NCI-H345 (cell line): ENCODE measurements around the gene CYP2W1.

Experiments
- DNase-seq: peaks from one replicate; lab custom pipeline; 2025; lab: John Stamatoyannopoulos, UW

Gene CYP2W1

DNA sequence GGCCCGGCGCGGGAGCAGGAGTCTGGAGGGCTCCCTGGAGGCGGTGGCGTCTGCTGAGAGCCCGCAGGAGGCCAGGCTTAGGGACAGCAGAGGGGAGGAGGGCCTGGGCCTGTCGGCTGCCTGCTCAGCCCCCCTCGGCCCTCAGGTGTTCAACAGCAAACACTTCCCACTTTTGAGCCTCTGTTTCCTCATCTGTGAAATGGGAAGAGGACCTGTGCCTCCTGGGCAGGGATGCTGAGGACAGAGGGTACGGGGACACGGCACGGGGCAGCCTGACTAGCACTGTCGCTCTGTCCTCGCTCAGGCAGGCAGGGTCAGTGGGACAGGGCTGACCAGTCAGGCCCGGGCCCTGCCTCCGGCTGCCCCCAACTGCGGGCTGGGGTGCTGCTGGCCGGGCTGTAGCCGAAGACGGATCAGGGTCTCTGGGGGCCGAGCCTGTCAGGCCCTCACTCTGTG lies 663 bp downstream of the CYP2W1 start:
- DNase-seq, result no peak

- no peak for DNase-seq
Measured at GRCh38 chr7:984361-985126, 1.6 kb downstream of the CYP2W1 start.

GRCh38 chr7:985127-985416 lies 2.1 kb downstream of the CYP2W1 start:
- no peak for DNase-seq

GRCh38 chr7:985915-986741 lies 3.1 kb downstream of the CYP2W1 start:
- no peak for DNase-seq

DNA sequence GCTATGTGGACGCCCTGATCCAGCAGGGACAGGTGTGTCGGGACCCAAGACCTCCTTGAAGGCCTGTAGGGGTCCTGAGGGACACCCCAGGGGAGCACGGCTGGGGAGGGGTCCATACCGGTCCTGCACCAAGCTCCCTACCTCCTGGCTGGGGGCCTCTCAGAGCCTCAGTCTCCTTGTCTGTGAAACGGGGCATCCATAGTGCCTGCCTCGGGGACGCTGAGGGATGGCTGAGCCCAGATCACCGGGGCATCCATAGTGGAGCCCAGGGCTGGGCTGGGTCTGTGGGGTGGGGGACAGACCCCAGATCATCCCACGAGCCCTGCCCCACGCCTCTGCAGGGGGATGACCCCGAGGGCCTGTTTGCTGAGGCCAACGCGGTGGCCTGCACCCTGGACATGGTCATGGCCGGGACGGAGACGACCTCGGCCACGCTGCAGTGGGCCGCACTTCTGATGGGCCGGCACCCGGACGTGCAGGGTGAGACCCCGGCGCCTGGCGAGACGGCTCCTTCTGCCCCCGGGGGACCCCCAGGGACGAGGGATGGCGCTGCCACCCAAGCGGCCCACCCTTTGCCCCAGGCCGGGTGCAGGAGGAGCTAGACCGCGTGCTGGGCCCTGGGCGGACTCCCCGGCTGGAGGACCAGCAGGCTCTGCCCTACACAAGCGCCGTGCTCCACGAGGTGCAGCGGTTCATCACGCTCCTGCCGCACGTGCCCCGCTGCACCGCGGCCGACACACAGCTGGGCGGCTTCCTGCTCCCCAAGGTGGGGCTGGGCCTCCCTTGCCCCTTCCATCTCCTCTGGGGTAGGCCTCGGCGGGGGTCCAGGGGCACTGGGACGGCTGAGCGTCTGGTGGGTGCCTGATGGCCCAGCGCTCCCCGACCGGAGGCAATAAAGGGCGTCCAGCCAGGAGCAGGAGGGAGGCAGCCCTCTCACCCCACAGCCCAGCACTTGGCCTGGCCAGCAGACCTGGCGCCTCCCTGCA lies 4.1 kb downstream of the CYP2W1 start:
- DNase-seq, result no peak

DNA sequence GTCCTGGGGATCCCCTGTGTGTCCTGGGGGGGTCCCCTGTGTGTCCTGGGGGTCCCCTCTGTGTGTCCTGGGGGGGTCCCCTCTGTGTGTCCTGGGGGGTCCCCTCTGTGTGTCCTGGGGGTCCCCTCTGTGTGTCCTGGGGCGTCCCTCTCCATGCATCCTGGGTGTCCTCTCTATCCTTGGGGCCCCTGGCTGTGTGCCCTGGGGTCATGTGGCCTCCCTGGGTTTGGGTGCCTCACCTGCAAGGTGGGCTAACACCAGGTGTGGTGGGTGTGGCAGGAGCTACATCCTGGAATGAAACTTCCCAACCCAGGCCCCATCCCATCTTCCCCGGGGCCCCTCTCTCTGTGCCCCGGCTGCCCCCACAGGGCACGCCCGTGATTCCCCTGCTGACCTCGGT lies 4.9 kb downstream of the CYP2W1 start:
- DNase-seq, result no peak

DNA sequence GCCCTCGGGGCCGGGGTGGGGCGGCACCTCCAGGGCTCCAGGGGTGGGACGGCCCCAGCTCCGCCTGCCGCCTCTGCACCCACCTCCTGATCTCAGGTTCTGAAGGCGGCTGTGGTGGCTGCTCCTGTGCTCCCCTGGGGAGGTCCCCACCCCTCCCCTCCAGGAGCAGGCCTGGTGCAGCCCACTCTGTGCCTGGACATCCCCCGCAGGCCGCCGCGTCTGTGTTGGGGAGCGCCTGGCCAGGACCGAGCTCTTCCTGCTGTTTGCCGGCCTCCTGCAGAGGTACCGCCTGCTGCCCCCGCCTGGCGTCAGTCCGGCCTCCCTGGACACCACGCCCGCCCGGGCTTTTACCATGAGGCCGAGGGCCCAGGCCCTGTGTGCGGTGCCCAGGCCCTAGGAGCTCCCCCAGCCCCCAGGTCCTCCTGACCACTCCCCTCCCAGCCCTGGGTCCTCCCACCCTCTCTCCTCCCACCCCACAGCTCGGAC lies 5.5 kb downstream of the CYP2W1 start:
- no peak for DNase-seq

DNA sequence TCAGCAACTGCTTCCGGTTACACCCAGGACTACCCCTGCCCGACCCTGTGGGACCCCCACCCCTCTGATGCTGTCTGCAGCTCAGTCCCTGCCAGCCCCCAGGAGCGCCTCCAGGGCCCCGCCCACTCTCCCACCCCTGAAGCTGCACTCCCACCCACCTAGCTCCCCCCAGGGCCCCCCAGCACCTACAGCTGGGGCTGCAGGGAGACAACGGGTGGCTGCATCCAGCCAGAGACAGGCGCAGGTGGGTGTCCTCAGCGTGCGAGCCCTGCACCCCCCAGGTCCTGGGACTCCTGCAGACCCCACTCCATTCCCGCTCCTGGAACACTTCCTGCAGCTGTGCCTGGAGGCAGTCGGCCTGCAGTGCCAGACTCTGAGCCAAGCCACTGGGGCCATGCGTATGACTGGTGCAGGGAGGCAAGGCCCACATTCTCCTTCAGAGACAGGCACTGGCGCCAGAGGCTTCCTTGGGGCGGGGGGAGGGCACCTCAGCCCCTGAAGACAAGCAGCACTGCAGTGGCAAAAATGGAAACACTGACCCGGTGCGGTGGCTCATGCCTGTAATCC lies 6.1 kb downstream of the CYP2W1 start:
- no peak for DNase-seq

GRCh38 chr7:990352-990932 lies 7.5 kb downstream of the CYP2W1 start:
- no peak for DNase-seq

- DNase-seq, result no peak
Measured at GRCh38 chr7:990933-991728, 8.2 kb downstream of the CYP2W1 start.

- DNase-seq, result no peak
Measured at GRCh38 chr7:991729-992656, 9.0 kb downstream of the CYP2W1 start.

DNA sequence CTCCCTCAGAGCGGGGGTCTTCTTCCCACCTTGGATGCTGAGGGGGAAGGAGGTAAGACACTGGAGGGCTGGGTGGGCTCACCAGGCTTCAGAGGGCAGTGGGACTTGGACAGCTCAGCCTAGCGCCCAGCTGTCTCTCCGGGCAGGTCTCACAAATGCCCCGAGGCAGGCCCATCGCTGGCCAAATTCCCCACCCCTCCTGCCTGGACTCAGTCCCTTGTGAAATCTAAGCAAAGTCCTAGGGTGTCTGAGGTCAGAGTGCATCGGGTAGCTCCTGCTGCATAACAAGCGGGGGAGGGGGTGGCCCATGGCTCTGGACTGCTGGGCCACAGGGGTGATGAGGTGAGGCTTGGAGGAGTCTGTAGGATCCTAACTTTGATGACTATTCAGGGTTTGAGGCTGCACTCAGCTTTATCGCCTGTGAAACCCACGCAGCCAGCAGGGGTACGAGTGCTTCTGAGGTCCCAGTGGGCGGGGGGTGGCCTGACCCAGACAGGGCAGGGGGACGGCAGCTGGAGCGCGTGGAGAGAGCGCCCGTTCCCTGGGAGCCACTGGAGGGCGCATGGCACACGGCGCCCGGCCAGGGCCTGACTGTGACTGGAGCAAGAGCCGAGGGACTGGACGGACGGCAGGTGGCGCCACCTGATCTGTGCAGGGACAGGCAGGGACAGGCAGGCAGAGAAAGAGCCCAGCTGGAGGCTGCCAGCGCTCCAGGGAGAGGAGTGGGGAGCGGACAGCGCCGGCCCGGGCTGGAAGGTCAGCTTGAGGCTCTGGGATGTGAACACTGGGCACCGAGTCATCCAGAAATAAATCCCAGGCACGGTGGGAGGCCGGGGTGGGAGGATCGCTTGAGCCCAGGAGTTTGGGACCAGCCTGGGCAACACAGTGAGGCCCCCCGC lies 10.0 kb downstream of the CYP2W1 start:
- peak; percentile 94 for DNase-seq

DNA sequence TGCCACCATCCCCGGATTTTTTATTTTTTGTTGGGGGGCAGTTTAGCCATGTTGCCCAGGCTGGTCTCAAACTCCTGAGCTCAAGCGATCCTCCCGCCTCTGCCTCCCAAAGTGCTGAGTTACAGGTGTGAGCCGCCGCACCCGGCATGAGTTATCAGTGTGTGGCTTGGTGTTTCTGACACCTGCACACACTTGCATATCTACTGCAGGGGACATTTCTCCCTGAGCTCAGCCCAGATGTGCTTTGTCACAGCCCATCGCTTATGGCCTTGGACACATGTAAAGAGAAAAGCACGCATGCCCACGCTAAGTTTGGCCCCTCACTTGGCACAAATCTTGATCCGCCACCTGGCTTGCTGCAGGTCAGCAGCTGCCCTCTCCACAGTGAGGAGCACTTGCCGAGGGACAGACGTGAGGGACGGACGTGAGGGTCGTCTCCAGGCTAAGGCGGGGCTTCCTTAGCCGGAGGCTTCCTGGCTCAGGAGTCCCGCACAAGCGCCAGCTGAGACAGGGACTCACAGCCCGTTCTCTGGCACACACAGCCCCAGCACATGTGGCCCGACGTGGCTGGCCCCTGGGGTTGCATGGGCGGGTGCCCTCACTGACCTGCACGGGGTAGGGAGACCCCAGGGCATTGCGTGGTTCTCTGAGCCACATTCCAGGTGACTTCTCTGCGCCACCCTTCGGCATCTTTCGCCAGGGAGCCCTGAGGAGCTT lies 11.8 kb downstream of the CYP2W1 start:
- DNase-seq, result no peak

DNA sequence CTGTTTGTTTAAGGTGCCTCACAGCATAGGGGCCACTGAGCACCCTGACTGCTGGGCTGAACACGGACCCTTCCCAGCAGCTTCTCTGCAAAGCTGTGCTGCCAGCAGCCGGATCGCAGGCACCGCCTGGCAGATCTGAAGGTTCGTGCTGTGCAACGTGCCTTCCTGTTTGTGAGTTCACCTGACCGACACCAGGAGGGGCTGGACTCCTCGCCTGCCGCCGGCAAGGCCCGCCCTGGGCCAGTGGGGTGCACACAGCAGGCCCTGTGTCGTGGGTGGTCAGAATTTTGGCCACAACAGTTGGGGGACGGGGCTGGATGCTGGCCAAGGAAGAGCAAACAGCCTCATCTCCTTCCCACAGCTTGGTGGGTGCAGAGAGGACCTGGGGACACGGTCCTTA lies 12.6 kb downstream of the CYP2W1 start:
- DNase-seq, result no peak

- DNase-seq, result no peak
Measured at GRCh38 chr7:996079-996872, 13.3 kb downstream of the CYP2W1 start.

- DNase-seq, result no peak
Measured at GRCh38 chr7:997404-998395, 14.7 kb downstream of the CYP2W1 start.
